HEK293T (cell line): ENCODE measurements around the gene CD164L2.

Experiments used
- CTCF ChIA-PET: fragments of 350-600 bp; formaldehyde crosslinking; extraction: SDS; loops from one replicate; lab custom pipeline; 2021; ENCODE audit warnings: antibody characterized with exemption, inconsistent platforms; lab: Yijun Ruan, JAX
- POLR2A ChIA-PET: fragments of 350-600 bp; formaldehyde crosslinking; extraction: SDS; loops from one replicate; lab custom pipeline; 2020; ENCODE audit warnings: antibody characterized with exemption, inconsistent platforms; lab: Yijun Ruan, JAX
- DNase-seq: peaks from one replicate; pipeline ENCODE4 v3.0.0; 2012; ENCODE audit warnings: mixed read lengths; ENCODE audit errors: extremely low spot score
- ARNT ChIP-seq: fragments of 450-650 bp; IDR thresholded peaks from 2 replicates; pipeline ENCODE4 v1.6.1; 2017; ENCODE audit warnings: mild to moderate bottlenecking
- BHLHE40 ChIP-seq: fragments of 450-650 bp; IDR thresholded peaks from 2 replicates; pipeline ENCODE4 v1.6.1; 2016; ENCODE audit warnings: mild to moderate bottlenecking, moderate library complexity, borderline replicate concordance
- CTBP1 ChIP-seq: fragments of 450-650 bp; IDR thresholded peaks from 2 replicates; pipeline ENCODE4 v1.6.1; 2016; ENCODE audit warnings: borderline replicate concordance
- ELF4 ChIP-seq: fragments of 450-650 bp; IDR thresholded peaks from 2 replicates; pipeline ENCODE4 v1.6.1; 2017; ENCODE audit warnings: antibody characterized with exemption
- FOXA1 ChIP-seq: fragments of 450-650 bp; IDR thresholded peaks from 2 replicates; pipeline ENCODE4 v1.6.1; 2016; ENCODE audit warnings: mild to moderate bottlenecking
- FOXK2 ChIP-seq: fragments of 450-650 bp; IDR thresholded peaks from 2 replicates; pipeline ENCODE4 v1.6.1; 2016; ENCODE audit warnings: mild to moderate bottlenecking
- FOXM1 ChIP-seq: fragments of 450-650 bp; IDR thresholded peaks from 2 replicates; pipeline ENCODE4 v1.6.1; 2017; ENCODE audit warnings: mild to moderate bottlenecking, borderline replicate concordance
- HDGF ChIP-seq: fragments of 450-650 bp; IDR thresholded peaks from 2 replicates; pipeline ENCODE4 v1.6.1; 2017; ENCODE audit warnings: antibody characterized with exemption, borderline replicate concordance
- L3MBTL2 ChIP-seq: fragments of 450-650 bp; conservative IDR thresholded peaks from 2 replicates; pipeline ENCODE4 v1.6.1; 2016; ENCODE audit warnings: mild to moderate bottlenecking
- LEF1 ChIP-seq: fragments of 450-650 bp; IDR thresholded peaks from 2 replicates; pipeline ENCODE4 v1.6.1; 2017; ENCODE audit warnings: mild to moderate bottlenecking, borderline replicate concordance
- NFRKB ChIP-seq: fragments of 450-650 bp; IDR thresholded peaks from 2 replicates; pipeline ENCODE4 v1.6.1; 2016; ENCODE audit warnings: mild to moderate bottlenecking, moderate library complexity
- PKNOX1 ChIP-seq: fragments of 450-650 bp; IDR thresholded peaks from 2 replicates; pipeline ENCODE4 v1.6.1; 2016
- SP1 ChIP-seq: fragments of 450-650 bp; IDR thresholded peaks from 2 replicates; pipeline ENCODE4 v1.6.1; 2017
- SUZ12 ChIP-seq: fragments of 450-650 bp; IDR thresholded peaks from 2 replicates; pipeline ENCODE4 v1.6.1; 2016; ENCODE audit warnings: mild to moderate bottlenecking
- TARDBP ChIP-seq: fragments of 450-650 bp; IDR thresholded peaks from 2 replicates; pipeline ENCODE4 v1.6.1; 2016
- ZNF384 ChIP-seq: fragments of 450-650 bp; IDR thresholded peaks from 2 replicates; pipeline ENCODE4 v1.6.1; 2016

Gene CD164L2

GRCh38 chr1:27400963-27401341 lies 17.8 kb upstream of the CD164L2 start:
- TF ChIP-seq FOXK2: no peak
- no peak for TF ChIP-seq TARDBP
- no peak for TF ChIP-seq LEF1
- TF ChIP-seq BHLHE40: no peak
- no peak for TF ChIP-seq ELF4
- no peak for DNase-seq
- POLR2A ChIA-PET: no interaction called here
- CTCF ChIA-PET: interaction anchor here (1.4 kb wide), 1 partner anchor 15 kb away, joined by 3 read pairs; no protein-coding TSS in a partner anchor

GRCh38 chr1:27400082-27400962 lies 17.2 kb upstream of the CD164L2 start:
- ChIA-PET POLR2A (no interaction called here), CTCF (interaction anchor here (1.4 kb wide), 1 partner anchor 16 kb away, joined by 3 read pairs; no protein-coding TSS in a partner anchor)
- TF ChIP-seq CTBP1: no peak
- TF ChIP-seq ARNT: no peak
- no peak for TF ChIP-seq ZNF384
- no peak for TF ChIP-seq L3MBTL2
- no peak for TF ChIP-seq SP1
- TF ChIP-seq NFRKB: no peak
- TF ChIP-seq SUZ12: no peak
- no peak for TF ChIP-seq FOXM1
- TF ChIP-seq PKNOX1: no peak
- no peak for DNase-seq

- TF ChIP-seq SP1 (no peak), BHLHE40 (no peak), TARDBP (no peak), NFRKB (no peak), CTBP1 (no peak), ELF4 (no peak), ZNF384 (no peak), L3MBTL2 (no peak), ARNT (no peak), SUZ12 (no peak), HDGF (no peak)
- ChIA-PET CTCF (no interaction called here), POLR2A (interaction anchor here (0.8 kb wide), 1 partner anchor 33 kb away, joined by 3 read pairs; the partner anchor contains the start of gene MAP3K6)
- no peak for DNase-seq
Observed at GRCh38 chr1:27399251-27400025, 16.3 kb upstream of the CD164L2 start.

GRCh38 chr1:27398405-27399149 lies 15.4 kb upstream of the CD164L2 start:
- TF ChIP-seq SP1 (no peak), TARDBP (no peak), ARNT (no peak), PKNOX1 (no peak)
- ChIA-PET CTCF (no interaction called here), POLR2A (interaction anchor here (0.8 kb wide), 1 partner anchor 32 kb away, joined by 3 read pairs; the partner anchor contains the start of gene MAP3K6)
- DNase-seq: no peak

GRCh38 chr1:27397749-27398148 lies 14.6 kb upstream of the CD164L2 start:
- POLR2A ChIA-PET: interaction anchor here (1.7 kb wide), 1 partner anchor 32 kb away, joined by 5 read pairs; no protein-coding TSS in a partner anchor
- TF ChIP-seq CTBP1 (no peak), PKNOX1 (no peak), TARDBP (no peak), ELF4 (no peak), L3MBTL2 (no peak), NFRKB (no peak), LEF1 (no peak), FOXA1 (no peak), FOXK2 (no peak), SP1 (no peak), FOXM1 (no peak), BHLHE40 (no peak)
- no peak for DNase-seq
- CTCF ChIA-PET: interaction anchor here (1.2 kb wide), 1 partner anchor 97 kb away, joined by 4 read pairs; no protein-coding TSS in a partner anchor
